ENCODE results near the gene CCP110.

CCP110 gene

GRCh38 chr16:19595043-19595767 is 71.5 kb downstream of the CCP110 start:
- no peak overlapping the region for H3K9ac ChIP-seq (ENCODE audit: low read depth, low read length)
- no peak for TF ChIP-seq EZH2 (IDR thresholded peaks at IDR 0.05; ENCODE audit: borderline replicate concordance, low read depth, low read length, severe bottlenecking)
- no peak for TF ChIP-seq CTCF (IDR thresholded peaks at IDR 0.05; ENCODE audit: borderline replicate concordance, extremely low read depth, low read length, poor library complexity, severe bottlenecking)
- H4K20me1 ChIP-seq (ENCODE audit: insufficient read depth, low read length), result peaks cover 7% of the 10 kb centered on the region; the same call in 1 of the 2 replicates
- no peak overlapping the region for H3K4me3 ChIP-seq (ENCODE audit: low read depth in 1 of 2, low read length in 2 of 2)
- no peaks in the 10 kb centered on the region for H3K27me3 ChIP-seq (ENCODE audit: insufficient read depth, low read length, poor library complexity)
- no peak overlapping the region for H3K4me2 ChIP-seq (ENCODE audit: insufficient read depth, low read length)
- H3K4me1 ChIP-seq (ENCODE audit: insufficient read depth, low read length), result no peaks in the 10 kb centered on the region
- no peak overlapping the region for H2AFZ ChIP-seq (ENCODE audit: low read depth, low read length)
- H3K79me2 ChIP-seq (ENCODE audit: insufficient read depth, low read length), result no peaks in the 10 kb centered on the region
- no peaks in the 10 kb centered on the region for H3K9me3 ChIP-seq (ENCODE audit: insufficient read depth, low read length, severe bottlenecking)
- peaks cover 51% of the 10 kb centered on the region for H3K36me3 ChIP-seq (ENCODE audit: insufficient read depth, low read length)
- ATAC-seq (ENCODE audit: insufficient read depth, low read depth) (no peak), DNase-seq (no peak)
- H3K27ac ChIP-seq (ENCODE audit: low read length), result no peak overlapping the region

- Histone ChIP-seq H3K36me3 (ENCODE audit: insufficient read depth, low read length) (peaks cover 46% of the 10 kb centered on the region; the same call in 1 of the 2 replicates), H3K4me3 (ENCODE audit: low read depth in 1 of 2, low read length in 2 of 2) (no peak overlapping the region), H3K9ac (ENCODE audit: low read depth, low read length) (no peak overlapping the region), H3K9me3 (ENCODE audit: insufficient read depth, low read length, severe bottlenecking) (no peaks in the 10 kb centered on the region), H3K27ac (ENCODE audit: low read length) (no peak overlapping the region), H4K20me1 (ENCODE audit: insufficient read depth, low read length) (peaks cover 7% of the 10 kb centered on the region; the same call in 1 of the 2 replicates), H3K79me2 (ENCODE audit: insufficient read depth, low read length) (no peaks in the 10 kb centered on the region), H3K4me1 (ENCODE audit: insufficient read depth, low read length) (no peaks in the 10 kb centered on the region), H3K27me3 (ENCODE audit: insufficient read depth, low read length, poor library complexity) (no peaks in the 10 kb centered on the region), H3K4me2 (ENCODE audit: insufficient read depth, low read length) (no peak overlapping the region), H2AFZ (ENCODE audit: low read depth, low read length) (no peak overlapping the region)
- no peak for ATAC-seq (ENCODE audit: insufficient read depth, low read depth)
- TF ChIP-seq CTCF (IDR thresholded peaks at IDR 0.05; ENCODE audit: borderline replicate concordance, extremely low read depth, low read length, poor library complexity, severe bottlenecking) (no peak), EZH2 (IDR thresholded peaks at IDR 0.05; ENCODE audit: borderline replicate concordance, low read depth, low read length, severe bottlenecking) (no peak)
- no peak for DNase-seq
Measured at GRCh38 chr16:19598805-19599510, 75.2 kb downstream of the CCP110 start.

- no peak for TF ChIP-seq EZH2 (IDR thresholded peaks at IDR 0.05; ENCODE audit: borderline replicate concordance, low read depth, low read length, severe bottlenecking)
- TF ChIP-seq CTCF (IDR thresholded peaks at IDR 0.05; ENCODE audit: borderline replicate concordance, extremely low read depth, low read length, poor library complexity, severe bottlenecking), result no peak
- H3K27ac ChIP-seq (ENCODE audit: low read length), result no peak overlapping the region
- H3K9ac ChIP-seq (ENCODE audit: low read depth, low read length), result no peak overlapping the region
- H3K36me3 ChIP-seq (ENCODE audit: insufficient read depth, low read length), result peaks cover 44% of the 10 kb centered on the region; the same call in 1 of the 2 replicates
- H4K20me1 ChIP-seq (ENCODE audit: insufficient read depth, low read length), result peaks cover 7% of the 10 kb centered on the region; the same call in 1 of the 2 replicates
- no peaks in the 10 kb centered on the region for H3K79me2 ChIP-seq (ENCODE audit: insufficient read depth, low read length)
- ATAC-seq (ENCODE audit: insufficient read depth, low read depth) (no peak), DNase-seq (no peak)
- H3K4me1 ChIP-seq (ENCODE audit: insufficient read depth, low read length), result no peaks in the 10 kb centered on the region
- no peak overlapping the region for H3K4me3 ChIP-seq (ENCODE audit: low read depth in 1 of 2, low read length in 2 of 2)
- no peaks in the 10 kb centered on the region for H3K9me3 ChIP-seq (ENCODE audit: insufficient read depth, low read length, severe bottlenecking)
- no peak overlapping the region for H2AFZ ChIP-seq (ENCODE audit: low read depth, low read length)
- no peak overlapping the region for H3K4me2 ChIP-seq (ENCODE audit: insufficient read depth, low read length)
- no peaks in the 10 kb centered on the region for H3K27me3 ChIP-seq (ENCODE audit: insufficient read depth, low read length, poor library complexity)
Measured at GRCh38 chr16:19599968-19600716, 76.4 kb downstream of the CCP110 start.

Data from DND-41 (cell line).